OCI-LY7 (cell line): ENCODE data around the gene ARHGAP45. TPM values are rescaled to one million over a fixed set of nuclear protein-coding genes. Genes with fewer than 3 reads are reported as not detected.

ENCODE experiments used
- BruUV-seq: library from RNA; stranded (reverse); fragments of 400-500 nt; replicated peaks from 2 replicates; lab custom pipeline; 2021; lab: Mats Ljungman, UMichigan
- CTCF ChIA-PET: fragments of 300-600 bp; sonication (Branson Sonifier 250); formaldehyde crosslinking; loops from one replicate; lab custom pipeline; 2022; ENCODE audit warnings: antibody characterized with exemption; ENCODE audit not compliant: unreplicated experiment; lab: Charles Lee
- POLR2A ChIA-PET: fragments of 300-600 bp; sonication (Branson Sonifier 250); formaldehyde crosslinking; loops from one replicate; lab custom pipeline; 2022; ENCODE audit warnings: antibody characterized with exemption; lab: Charles Lee
- DNase-seq: peaks from one replicate; pipeline ENCODE4 v3.0.0-alpha.2; 2015; ENCODE audit warnings: low spot score
- H2AFZ ChIP-seq: fragments of 200-600 bp; sonication (generic), shearing (Covaris generic); 2 replicates; pipeline ENCODE4 v1.6.1; 2014; ENCODE audit warnings: mild to moderate bottlenecking, antibody characterized with exemption, low read length, moderate library complexity
- H3K27ac ChIP-seq: fragments of 200-600 bp; sonication (generic); 2 replicates; pipeline ENCODE4 v1.5.1; 2014; ENCODE audit warnings: mixed run types, low read depth, mild to moderate bottlenecking, moderate library complexity, low read length, inconsistent platforms; ENCODE audit not compliant: poor library complexity, severe bottlenecking
- H3K36me3 ChIP-seq: fragments of 200-600 bp; sonication (generic); 2 replicates; pipeline ENCODE4 v1.6.1; 2014; ENCODE audit warnings: mild to moderate bottlenecking, antibody characterized with exemption, low read length, moderate library complexity, mixed read lengths; ENCODE audit not compliant: insufficient read depth
- H3K4me1 ChIP-seq: fragments of 200-600 bp; sonication (generic); 2 replicates; pipeline ENCODE4 v1.5.1; 2014; ENCODE audit warnings: mild to moderate bottlenecking, low read length; ENCODE audit not compliant: insufficient read depth, poor library complexity, severe bottlenecking
- H3K4me2 ChIP-seq: fragments of 200-600 bp; sonication (generic); 2 replicates; pipeline ENCODE4 v1.6.1; 2014; ENCODE audit warnings: mild to moderate bottlenecking, low read length
- H3K4me3 ChIP-seq: fragments of 200-600 bp; sonication (generic); 2 replicates; pipeline ENCODE4 v1.5.1; 2014; ENCODE audit warnings: mild to moderate bottlenecking, low read depth, low read length; ENCODE audit not compliant: poor library complexity, severe bottlenecking
- H3K79me2 ChIP-seq: fragments of 200-600 bp; sonication (generic); 2 replicates; pipeline ENCODE4 v1.6.1; 2016; ENCODE audit warnings: low read depth, mild to moderate bottlenecking, low read length, moderate library complexity, mixed read lengths; ENCODE audit not compliant: insufficient read depth
- H3K9me2 ChIP-seq: fragments of 200-600 bp; sonication (generic); 2 replicates; pipeline ENCODE4 v1.6.1; 2016; ENCODE audit warnings: mild to moderate bottlenecking, low read length, mixed read lengths; ENCODE audit not compliant: insufficient read depth
- H3K9me3 ChIP-seq: fragments of 200-600 bp; sonication (generic); 2 replicates; pipeline ENCODE4 v1.6.1; 2014; ENCODE audit warnings: mild to moderate bottlenecking, mixed run types, low read length, mixed read lengths
- H4K20me1 ChIP-seq: fragments of 200-600 bp; sonication (generic); 2 replicates; pipeline ENCODE4 v1.6.1; 2014; ENCODE audit warnings: mild to moderate bottlenecking, antibody characterized with exemption, low read length, moderate library complexity, mixed read lengths; ENCODE audit not compliant: insufficient read depth
- EZH2phosphoT487 ChIP-seq: fragments of 200-600 bp; sonication (generic); IDR thresholded peaks from 2 replicates; pipeline ENCODE4 v1.6.1; 2018; ENCODE audit warnings: low read depth, borderline replicate concordance, mild to moderate bottlenecking, mixed run types, antibody characterized with exemption, low read length, moderate library complexity, mixed read lengths
- intact Hi-C: fragments of 100-400 bp; cut with micrococcal nuclease; formaldehyde crosslinking; loops from one replicate; pipeline ENCODE4 v1.10.0; 2022; ENCODE audit not compliant: unreplicated experiment
- total RNA-seq, 2 experiments: library from RNA; depleted of rRNA in 1 of 2; stranded (reverse); fragments of >200 nt in 1 of 2; shearing (Covaris generic) in 1 of 2; gene quantifications; 2 replicates each; pipeline ENCODE4 v1.2.3, GENCODE V29; 2014 to 2022
- TF ChIP-seq, protein P1 (sequence below): fragments of 200-600 bp; sonication (generic); conservative IDR thresholded peaks from 2 replicates; pipeline ENCODE4 v1.5.1; 2014; ENCODE audit warnings: mild to moderate bottlenecking, antibody characterized with exemption, low read length, moderate library complexity, mixed read lengths

The ARHGAP45 gene
- total RNA-seq, 2 experiments from 2014 or later = 135 to 143 TPM

DNA sequence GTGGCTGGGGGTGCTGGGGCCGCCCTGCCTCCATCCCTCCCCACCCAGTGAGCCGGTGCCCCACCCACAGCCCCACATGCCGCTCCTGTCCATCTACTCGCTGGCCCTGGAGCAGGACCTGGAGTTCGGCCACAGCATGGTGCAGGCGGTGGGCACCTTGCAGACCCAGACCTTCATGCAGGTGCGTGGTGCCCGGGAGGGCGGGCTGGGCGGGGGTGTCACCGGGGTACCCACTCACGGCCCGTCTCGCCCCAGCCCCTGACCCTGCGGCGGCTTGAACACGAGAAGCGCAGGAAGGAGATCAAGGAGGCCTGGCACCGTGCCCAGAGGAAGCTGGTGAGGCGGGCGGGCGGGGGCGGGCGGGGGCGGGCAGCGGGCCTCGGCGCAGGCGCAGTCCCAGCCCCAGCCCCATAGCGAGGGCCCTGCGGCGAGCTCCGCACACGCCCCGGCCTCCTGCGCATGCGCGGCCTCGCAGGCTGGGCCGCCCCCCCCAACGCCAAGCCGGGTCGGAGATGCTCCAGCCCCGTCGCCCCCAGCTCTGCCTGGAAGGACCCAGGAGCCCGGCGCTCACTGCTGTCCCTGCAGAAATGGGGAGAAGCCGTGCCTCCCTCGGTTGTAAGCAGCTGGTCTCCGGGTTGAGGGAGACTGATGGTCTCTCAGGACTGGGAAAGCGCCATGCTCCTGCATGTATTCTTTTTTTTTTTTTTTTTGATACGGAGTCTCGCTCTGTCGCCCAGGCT lies 7.7 kb downstream of the ARHGAP45 start:
- TF ChIP-seq EZH2phosphoT487 = no peak
- TF ChIP-seq, protein P1, sequence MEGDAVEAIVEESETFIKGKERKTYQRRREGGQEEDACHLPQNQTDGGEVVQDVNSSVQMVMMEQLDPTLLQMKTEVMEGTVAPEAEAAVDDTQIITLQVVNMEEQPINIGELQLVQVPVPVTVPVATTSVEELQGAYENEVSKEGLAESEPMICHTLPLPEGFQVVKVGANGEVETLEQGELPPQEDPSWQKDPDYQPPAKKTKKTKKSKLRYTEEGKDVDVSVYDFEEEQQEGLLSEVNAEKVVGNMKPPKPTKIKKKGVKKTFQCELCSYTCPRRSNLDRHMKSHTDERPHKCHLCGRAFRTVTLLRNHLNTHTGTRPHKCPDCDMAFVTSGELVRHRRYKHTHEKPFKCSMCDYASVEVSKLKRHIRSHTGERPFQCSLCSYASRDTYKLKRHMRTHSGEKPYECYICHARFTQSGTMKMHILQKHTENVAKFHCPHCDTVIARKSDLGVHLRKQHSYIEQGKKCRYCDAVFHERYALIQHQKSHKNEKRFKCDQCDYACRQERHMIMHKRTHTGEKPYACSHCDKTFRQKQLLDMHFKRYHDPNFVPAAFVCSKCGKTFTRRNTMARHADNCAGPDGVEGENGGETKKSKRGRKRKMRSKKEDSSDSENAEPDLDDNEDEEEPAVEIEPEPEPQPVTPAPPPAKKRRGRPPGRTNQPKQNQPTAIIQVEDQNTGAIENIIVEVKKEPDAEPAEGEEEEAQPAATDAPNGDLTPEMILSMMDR = no peak
- peaks cover 11% of the 10 kb centered on the region; the same call in 1 of the 2 replicates for H3K79me2 ChIP-seq
- peak overlapping the region; percentile 73 for H3K4me2 ChIP-seq
- peak overlapping the region; percentile 90 for H3K27ac ChIP-seq
- peak overlapping the region; percentile 58 for H3K4me3 ChIP-seq
- no peaks in the 10 kb centered on the region for H3K9me2 ChIP-seq
- no TSS peak for BruUV-seq
- peaks cover 52% of the 10 kb centered on the region for H3K4me1 ChIP-seq
- H4K20me1 ChIP-seq = no peaks in the 10 kb centered on the region
- no peak overlapping the region for H2AFZ ChIP-seq
- ChIA-PET CTCF (interaction anchor here (0.5 to 0.7 kb wide), 4 partner anchors 28 to 194 kb away, joined by 3 to 14 read pairs (median 6); no protein-coding TSS in a partner anchor), POLR2A (interaction anchor here (0.6 to 2.3 kb wide), 4 partner anchors 10 to 48 kb away, joined by 3 to 6 read pairs (median 5); partner anchors contain the start of gene CNN2)
- intact Hi-C loops = no loop called here
- peak; percentile 90 for DNase-seq
- H3K36me3 ChIP-seq = peaks cover 78% of the 10 kb centered on the region
- no peaks in the 10 kb centered on the region for H3K9me3 ChIP-seq

DNA sequence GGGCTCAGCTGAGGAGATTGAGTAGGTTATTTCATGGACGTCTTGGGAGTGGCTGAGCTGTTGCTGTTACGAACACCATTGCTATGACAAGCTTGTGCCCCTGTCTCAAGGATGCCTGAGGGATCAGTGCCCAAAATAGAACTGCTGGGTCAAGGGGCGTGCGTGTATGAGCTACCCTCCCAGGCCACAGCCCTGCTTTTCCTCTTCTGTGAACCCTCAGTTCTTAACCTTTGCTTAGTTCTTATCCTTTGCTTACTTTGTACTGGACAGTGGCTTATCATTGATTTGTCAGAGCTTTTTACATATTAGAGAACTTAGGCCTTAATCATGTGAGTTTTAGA lies 9.0 kb downstream of the ARHGAP45 start:
- no TSS peak for BruUV-seq
- no peak for DNase-seq
- H4K20me1 ChIP-seq = no peaks in the 10 kb centered on the region
- peaks cover 48% of the 10 kb centered on the region for H3K4me1 ChIP-seq
- no peak overlapping the region for H2AFZ ChIP-seq
- no peak for TF ChIP-seq EZH2phosphoT487
- TF ChIP-seq, protein P1 = no peak
- no peak overlapping the region for H3K4me3 ChIP-seq
- peaks cover 82% of the 10 kb centered on the region for H3K36me3 ChIP-seq
- no peaks in the 10 kb centered on the region for H3K9me2 ChIP-seq
- H3K79me2 ChIP-seq = no peaks in the 10 kb centered on the region; the same call in 1 of the 2 replicates
- POLR2A ChIA-PET = interaction anchor here (0.7 to 2.6 kb wide), 6 partner anchors 9 to 621 kb away, joined by 4 to 16 read pairs (median 6); partner anchors contain the start of genes ABCA7, ARHGAP45, ATP5F1D and CNN2
- peak overlapping the region; percentile 73; the same call in 1 of the 2 replicates for H3K4me2 ChIP-seq
- CTCF ChIA-PET = interaction anchor here (0.5 kb wide), 1 partner anchor 12 kb away, joined by 3 read pairs; no protein-coding TSS in a partner anchor
- H3K27ac ChIP-seq = peak overlapping the region; percentile 90
- H3K9me3 ChIP-seq = no peaks in the 10 kb centered on the region
- intact Hi-C loops = loop anchor here (2.0 kb wide), 1 partner anchor 37 kb away; no protein-coding TSS in a partner anchor

DNA sequence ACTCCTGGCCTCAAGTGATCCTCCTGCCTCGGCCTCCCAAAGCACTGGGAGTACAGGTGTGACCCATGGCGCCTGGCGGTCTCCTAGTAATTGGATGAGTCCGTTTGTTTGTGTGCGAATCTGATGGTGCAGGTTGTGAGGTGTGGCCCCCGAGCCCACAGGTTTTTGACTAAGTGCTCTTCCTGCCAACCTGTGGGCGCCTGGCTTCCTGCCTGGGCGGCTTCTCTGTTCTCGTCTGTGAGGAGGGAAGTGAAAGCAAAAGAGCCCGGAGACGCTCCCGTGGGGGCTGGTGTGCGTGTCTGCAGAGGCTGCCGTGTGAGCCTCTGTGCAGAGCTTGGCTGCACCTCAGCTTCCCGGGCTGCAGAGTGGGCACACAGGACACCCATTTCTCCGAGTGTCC lies 10.0 kb downstream of the ARHGAP45 start:
- peaks cover 48% of the 10 kb centered on the region for H3K4me1 ChIP-seq
- TF ChIP-seq, protein P1 = no peak
- TF ChIP-seq EZH2phosphoT487 = no peak
- H3K4me3 ChIP-seq = peak overlapping the region; percentile 53
- POLR2A ChIA-PET = interaction anchor here (0.7 to 2.6 kb wide), 2 partner anchors 10 to 19 kb away, joined by 3 to 16 read pairs; partner anchors contain the start of gene ARHGAP45
- no peaks in the 10 kb centered on the region for H4K20me1 ChIP-seq
- H3K4me2 ChIP-seq = peak overlapping the region; percentile 73
- H3K79me2 ChIP-seq = no peaks in the 10 kb centered on the region; the same call in 1 of the 2 replicates
- no peaks in the 10 kb centered on the region for H3K9me3 ChIP-seq
- BruUV-seq = no TSS peak
- H3K9me2 ChIP-seq = no peaks in the 10 kb centered on the region
- no peak overlapping the region for H2AFZ ChIP-seq
- peak; percentile 96 for DNase-seq
- CTCF ChIA-PET = no interaction called here
- peak overlapping the region; percentile 90 for H3K27ac ChIP-seq
- H3K36me3 ChIP-seq = peaks cover 85% of the 10 kb centered on the region
- intact Hi-C loops = loop anchor here (1.0 to 2.0 kb wide), 2 partner anchors 8 to 38 kb away; no protein-coding TSS in a partner anchor
